HG03354 (cell line): ENCODE measurements around the gene TCEA3.

ENCODE experiments used
- ATAC-seq: cut with Tn5 transposase; IDR thresholded peaks from one replicate; pipeline ENCODE4 v1.9.1; 2021; ENCODE audit warnings: mild to moderate bottlenecking; ENCODE audit not compliant: unreplicated experiment, poor library complexity, severe bottlenecking

The TCEA3 gene

DNA sequence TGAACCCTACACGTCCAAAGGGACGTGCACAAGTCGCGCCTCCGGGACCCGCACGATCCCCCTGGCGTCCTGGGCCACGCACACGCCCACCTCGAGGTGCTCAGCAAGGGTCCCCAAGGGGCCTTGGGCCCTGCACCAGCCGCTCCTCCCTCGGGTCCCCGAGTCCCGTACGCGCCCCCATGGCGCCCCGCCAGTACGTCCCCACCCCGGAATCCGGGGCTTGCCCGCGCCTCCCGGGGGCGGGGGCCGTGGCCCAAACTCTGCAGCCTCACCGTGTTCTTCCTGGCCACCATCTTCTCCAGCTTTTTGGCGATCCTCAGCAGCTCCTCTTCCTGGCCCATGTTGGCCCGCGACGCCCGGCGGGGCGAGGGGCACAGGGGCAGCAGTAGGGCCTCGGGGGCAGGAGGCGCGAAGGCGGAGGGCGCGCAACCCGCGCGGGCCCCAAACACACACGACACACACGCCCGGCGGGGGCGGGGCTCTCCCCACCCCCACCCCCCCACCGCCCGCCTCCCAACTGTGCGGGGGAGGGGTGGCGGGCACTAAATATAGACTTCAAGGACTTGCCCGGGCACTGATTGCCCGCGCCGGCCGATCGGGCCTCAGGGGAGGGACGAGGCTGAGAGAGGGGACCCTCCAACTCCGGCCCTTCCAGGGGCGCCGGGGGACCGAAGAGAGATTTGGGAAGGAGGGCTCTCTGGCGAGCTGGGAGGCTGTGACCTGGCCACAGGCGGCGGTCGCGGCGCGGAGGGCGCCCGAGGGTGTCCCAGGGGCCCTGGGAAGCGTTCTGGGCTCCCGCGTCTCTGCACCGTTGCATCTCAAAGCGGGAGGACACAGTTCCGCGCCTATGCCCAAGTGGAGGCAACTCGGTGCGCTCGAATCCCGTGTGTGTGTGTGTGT, at the start of gene TCEA3:
TCEA3 (minus strand) TSS at position 456 of the 900 bp plus-strand sequence; CDS start at position 341, 115 bp downstream.
- ATAC-seq = no peak

GRCh38 chr1:23473037-23473800, 48.7 kb upstream of the TCEA3 start:
- no peak for ATAC-seq

DNA sequence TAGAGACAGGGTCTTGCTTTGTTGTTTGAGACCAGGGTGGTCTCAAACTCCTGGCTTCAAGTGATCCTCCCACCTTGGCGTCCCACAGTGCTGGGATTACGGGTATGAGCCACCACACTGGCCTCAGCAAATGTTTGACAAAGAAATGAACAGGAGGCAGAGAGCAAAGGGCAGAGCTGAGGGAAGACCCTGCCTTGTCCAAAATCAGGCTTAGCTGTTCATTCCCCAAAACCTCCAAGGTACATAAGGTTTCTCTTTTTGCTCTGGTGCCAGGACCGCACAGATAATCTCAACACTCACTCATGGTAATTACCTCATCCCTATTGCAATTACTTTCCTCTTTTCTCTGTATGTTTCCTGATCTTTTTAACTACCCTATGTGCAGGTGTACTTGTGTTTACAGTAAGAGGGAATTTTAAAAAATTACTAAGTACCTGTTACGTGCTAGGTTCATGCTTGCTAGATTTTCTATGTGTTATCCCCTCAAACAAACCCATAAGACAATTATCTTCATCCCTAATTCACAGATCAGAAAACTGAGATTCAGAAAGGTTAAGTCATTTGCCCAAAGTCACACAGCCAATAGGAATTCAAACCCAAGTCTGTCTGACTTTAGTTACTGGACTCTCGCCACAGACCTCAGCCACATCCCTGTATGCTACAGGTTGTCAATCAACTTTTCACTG, 47.9 kb upstream of the TCEA3 start:
- ATAC-seq = no peak

DNA sequence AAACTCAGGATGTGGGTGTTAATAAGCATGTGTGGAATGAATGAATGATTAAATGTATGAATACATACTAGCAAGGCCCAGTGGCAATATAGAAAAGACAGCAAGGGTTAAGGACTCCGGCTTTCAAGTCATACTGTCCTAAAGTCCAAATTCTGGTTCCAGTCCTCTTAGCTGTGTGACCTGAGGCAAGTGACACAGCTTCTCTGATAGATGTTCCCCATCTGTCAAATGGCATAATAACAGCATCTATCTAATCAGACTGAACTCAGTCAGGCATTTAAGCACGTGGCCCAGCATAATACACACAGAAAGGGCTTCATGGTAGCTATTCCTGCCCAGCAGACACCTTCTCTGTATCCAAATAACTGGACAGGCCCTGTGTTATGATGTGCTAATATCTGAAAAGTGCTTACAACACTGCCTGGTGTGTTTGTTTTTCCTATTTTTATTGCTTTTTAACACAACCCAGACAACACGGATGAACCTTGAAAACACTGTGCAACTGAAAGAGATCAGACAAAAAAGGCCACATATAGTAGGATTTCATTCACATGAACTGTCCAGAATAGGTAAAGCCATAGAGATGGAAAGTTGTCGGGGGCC, 47.0 kb upstream of the TCEA3 start:
- no peak for ATAC-seq

DNA sequence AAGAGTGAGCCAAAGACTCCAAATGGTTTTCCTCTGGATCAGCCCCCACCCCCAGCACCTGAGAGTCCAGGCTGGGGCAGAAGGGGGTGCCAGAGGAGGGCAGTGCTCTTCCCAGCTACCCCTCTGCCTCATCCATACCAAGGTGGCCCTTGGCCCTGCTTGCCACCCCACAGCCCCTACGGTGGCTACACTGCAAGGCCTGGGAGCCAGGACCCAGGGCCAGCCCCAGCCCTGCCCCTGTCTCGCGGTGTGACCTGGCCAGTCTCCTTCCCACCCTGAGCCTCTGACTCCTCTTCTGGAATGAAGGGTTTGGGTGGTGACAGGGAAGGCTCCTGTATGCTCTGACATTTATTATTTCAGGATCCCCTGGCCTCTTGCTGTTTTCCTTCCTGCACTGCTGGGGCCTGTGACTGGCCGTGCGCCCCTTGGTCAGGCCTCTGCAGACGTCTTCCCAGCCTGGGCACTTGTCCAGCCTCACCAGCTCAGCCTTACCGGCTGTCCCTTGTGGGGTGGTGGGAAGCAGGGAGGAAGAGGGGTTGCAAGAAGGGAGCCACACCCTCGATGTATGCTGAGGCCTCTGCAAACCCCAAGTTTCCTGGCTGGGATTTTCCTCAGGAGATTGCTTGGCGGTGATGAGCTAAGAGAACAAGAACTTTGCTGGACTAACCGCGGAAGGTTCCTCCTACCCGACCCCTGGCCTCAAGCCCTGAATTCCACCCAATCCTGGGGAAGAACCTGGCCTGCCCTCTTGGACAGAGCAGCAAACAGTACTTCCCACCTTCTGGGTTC, 45.9 kb upstream of the TCEA3 start:
- ATAC-seq = no peak

DNA sequence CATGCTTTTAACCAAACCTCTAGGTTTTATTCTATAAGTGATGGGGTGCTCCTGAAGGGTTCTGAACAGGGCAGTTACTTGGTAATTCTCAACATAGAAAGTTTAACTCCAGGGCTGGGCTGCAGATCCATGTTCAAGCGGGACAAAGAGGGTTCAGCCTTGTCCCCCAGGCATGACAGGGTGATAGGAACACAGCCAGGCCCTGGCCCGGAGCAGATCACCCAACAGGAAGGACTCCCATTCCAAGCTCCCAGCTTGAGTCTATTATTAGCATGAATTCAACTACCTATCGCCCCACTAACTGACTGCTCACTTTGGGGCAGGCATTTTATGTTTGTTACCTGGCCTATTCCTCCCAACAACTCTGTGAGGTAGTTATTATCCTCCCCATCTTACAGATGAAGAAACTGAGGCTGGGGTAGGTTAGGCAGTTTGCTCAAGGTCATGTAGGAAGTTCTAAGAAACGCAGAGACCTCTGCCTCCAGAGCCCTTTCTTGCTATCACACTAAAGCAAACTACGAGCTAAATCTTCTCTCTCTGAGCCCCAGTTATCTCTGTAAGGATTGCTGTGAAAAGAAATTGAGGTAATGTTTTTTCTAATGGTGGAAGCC, 44.9 kb upstream of the TCEA3 start:
- ATAC-seq = no peak

DNA sequence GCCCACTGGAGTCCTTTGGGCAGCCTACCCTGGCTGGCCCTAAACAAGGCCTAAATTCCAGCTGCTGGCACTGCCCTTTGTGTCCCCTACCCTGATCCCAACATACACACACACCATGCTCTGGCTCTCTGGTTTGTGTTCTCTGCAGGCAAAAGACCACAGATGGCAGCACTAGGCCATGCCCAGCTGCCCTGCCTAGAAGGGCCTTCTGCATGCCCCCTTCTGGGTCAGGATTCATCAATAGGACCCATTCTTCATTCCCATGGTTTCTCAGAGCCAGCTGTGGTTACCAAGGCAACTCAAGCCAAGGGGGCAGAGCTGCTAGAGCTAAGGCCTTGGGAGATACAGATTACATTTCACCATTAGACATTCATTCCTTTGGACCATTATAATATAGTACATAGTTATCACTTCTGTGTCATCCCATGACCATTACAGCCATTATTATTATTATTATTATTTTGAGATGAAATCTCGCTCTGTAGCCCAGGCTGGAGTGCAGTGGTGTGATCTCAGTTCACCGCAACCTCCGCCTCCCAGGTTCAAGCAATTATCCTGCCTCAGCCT, 42.0 kb upstream of the TCEA3 start:
- ATAC-seq = no peak

DNA sequence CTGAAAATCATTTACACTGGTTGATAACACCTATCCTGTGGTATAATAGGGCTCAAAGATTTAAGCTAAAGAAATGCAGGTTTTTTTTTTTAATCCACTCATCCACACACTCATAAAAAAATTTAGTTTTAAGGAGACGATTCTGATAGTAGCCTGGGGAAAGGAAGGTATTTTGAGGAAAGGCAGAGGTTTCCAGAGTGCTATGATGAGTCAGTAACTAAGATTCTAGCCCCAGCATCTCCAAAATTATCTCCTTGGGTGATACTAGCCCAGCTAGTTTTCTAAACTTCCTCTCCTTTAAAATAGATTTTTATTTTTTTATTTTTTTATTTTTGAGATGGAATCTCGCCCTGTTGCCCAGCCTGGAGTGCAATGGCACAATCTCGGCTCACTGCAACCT, 38.7 kb upstream of the TCEA3 start:
- no peak for ATAC-seq

DNA sequence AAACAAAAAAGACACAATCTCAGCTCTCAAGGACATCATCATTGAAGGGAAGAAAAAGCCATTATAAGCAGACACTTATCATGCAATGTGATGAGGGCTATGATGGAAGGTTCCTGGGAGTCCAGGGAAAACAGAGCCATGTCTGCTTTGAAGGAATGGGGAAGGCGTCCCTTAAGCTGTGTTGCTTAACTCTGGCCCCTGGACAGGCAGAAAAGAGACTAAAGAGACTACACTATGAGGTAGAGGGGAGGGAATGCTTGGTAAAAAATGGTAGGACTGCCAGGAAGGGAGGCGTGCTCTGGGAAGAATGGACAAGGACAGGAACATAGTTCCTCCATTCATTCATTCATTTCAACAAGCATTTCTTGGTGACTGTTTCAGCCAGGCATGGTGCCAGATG, 38.2 kb upstream of the TCEA3 start:
- no peak for ATAC-seq

DNA sequence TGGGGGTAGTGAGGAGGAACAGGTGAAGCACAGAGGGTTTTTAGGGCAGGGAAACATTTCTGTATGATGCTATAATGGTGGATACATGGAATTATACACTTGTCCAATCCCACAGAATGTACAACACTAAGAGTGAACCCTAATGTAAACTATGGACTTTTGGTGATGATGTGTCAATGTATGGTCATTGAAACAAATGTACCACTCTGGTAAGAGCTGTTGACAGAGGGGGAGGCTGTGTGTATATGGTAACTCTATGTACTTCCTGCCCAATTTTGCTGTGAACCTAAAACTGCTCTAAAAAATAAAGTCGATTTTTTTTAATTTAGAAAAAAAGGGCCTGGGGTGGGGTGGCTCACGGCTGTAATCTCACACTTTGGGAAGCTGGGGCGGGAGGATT, 36.5 kb upstream of the TCEA3 start:
- ATAC-seq = no peak

DNA sequence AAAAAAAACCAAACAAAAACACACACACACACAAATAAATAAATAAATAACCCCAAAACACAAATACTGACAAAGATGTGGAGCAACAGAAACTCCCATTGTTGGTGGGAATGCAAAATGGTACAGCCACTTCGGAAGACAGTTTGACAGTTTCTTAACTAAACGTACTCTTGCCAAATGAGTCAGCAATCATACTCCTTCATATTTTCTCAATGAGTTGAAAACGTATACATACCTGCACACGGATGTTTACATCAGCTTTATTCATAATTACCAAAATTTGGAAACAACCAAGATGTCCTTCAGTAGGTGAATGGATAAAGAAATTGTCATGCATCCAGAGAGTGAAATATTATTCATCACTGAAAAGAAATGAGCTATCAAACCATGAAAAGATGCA, 36.0 kb upstream of the TCEA3 start:
- ATAC-seq = no peak

DNA sequence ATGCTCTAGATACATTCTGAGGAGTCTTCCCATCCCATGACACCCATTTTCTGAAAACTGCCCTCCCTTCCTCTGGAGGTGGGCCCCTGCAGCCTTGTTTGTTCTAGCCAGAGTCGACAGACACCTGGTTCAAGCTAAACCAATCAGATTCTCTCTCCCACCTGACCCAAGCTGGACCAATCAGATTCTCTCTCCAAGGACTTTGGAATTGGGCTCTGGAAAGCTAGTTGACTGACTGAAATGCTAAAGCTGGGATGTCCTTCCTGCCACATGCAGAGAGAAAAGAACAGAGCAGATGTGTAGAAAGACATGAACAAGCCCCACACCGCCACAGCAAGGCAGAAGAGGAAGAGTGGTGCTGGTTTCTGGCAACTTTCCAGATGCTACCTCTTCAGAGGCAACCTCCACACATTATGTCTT, 34.8 kb upstream of the TCEA3 start:
- no peak for ATAC-seq

- no peak for ATAC-seq
These were observed 31.7 kb upstream of the TCEA3 start for GRCh38 chr1:23456226-23456625.

GRCh38 chr1:23453455-23454000, 29.0 kb upstream of the TCEA3 start:
- no peak for ATAC-seq

DNA sequence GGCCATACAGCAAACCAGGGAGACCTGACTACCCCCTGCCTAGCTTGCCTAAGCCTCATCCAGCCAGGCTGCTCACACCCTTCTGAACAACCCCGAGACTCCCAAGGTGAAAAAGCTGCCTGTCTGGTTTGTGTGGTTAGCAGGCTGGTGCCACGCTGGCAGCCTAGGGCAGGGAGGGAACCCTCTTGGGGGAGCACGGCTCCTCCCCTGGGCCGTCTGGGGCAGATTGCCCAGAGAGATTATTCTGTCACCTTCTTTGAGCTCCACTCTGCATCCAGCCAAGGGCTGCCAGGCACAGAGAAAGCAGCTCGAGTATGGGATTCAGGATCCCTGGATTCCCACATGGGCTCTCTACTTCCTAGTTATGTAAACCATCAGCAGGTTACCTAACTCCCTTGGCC, 27.5 kb upstream of the TCEA3 start:
- ATAC-seq = no peak

- ATAC-seq = no peak
These were observed 26.9 kb upstream of the TCEA3 start for GRCh38 chr1:23451441-23451840.

GRCh38 chr1:23450894-23451293, 26.3 kb upstream of the TCEA3 start:
- ATAC-seq = no peak

DNA sequence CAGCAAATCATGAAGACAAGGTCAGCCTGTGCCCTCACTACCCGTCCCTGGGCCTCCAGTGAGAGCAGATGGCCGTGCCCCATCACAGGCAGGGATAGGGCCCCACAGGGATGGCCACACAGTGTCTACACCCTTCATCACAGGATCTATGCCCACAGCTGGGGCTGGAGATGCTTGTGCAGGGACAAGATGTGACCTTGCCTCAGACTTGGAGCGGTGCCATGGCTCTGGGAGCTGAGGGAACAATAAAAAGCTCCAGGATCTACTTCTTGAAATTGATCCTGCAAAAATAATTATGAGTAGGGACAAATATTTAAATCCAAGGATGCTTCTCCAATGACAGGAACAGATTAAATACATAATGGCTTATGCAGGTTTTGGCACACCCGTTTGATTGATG, 25.4 kb upstream of the TCEA3 start:
- ATAC-seq = no peak
